Measurements from ENCODE around the gene MMP3. TPM values are rescaled to one million over a fixed set of nuclear protein-coding genes. Genes with fewer than 3 reads are reported as not detected.

The MMP3 gene
- total RNA-seq, 4 donors from 2014 or later, result 0.48 to 4.8 (median 1.1) TPM

- H3K4me1 ChIP-seq, result peaks cover 0 to 11% (median 8%) of the 10 kb centered on the region in 4 donors
- H3K27me3 ChIP-seq, result no peaks in the 10 kb centered on the region
- DNase-seq, result no peak
- H3K4me3 ChIP-seq, result no peak within 1 kb of the TSS
- 76 to 88% methylated on average over 4 to 7 of the region's 7 CpGs for WGBS, 2 donors (ENCODE audit: low coverage in 1 of 2)
- H3K27ac ChIP-seq, result no peak within 1 kb of the TSS
- no peaks in the 10 kb centered on the region for H3K36me3 ChIP-seq
- intact Hi-C loops (cut with DNase I; ENCODE audit: low total_unique reads) (no loop called here), in situ Hi-C loops (cut with MboI; ENCODE audit: low pct_ligation_motif_present in 1 of 4, low pct_unique_long_range_greater_than_20kb in 1 of 4, low sequenced_read_pairs in 3 of 4) (no loop called here)
- H3K9me3 ChIP-seq, result no peaks in the 10 kb centered on the region
- TF ChIP-seq POLR2A (IDR thresholded peaks at IDR 0.05), result no peak
- TF ChIP-seq EP300 (IDR thresholded peaks at IDR 0.05; ENCODE audit: low read depth), result no peak
- TF ChIP-seq CTCF (IDR thresholded peaks at IDR 0.05), result no peak
- TF ChIP-seq POLR2AphosphoS5 (IDR thresholded peaks at IDR 0.05), result no peak
These were observed 45.2 kb downstream of the MMP3 start, which contains the start of gene MMP1 for GRCh38 chr11:102798012-102798746. MMP1 (minus strand) TSS chr11:102798160; CDS start chr11:102798092, 68 bp downstream.

- no peak for DNase-seq
- peak overlapping the region in 1 of 4 donors; percentile 20 for H3K27ac ChIP-seq
- H3K9me3 ChIP-seq, result no peaks in the 10 kb centered on the region
- TF ChIP-seq CTCF (IDR thresholded peaks at IDR 0.05) (no peak), POLR2AphosphoS5 (IDR thresholded peaks at IDR 0.05) (no peak), EP300 (IDR thresholded peaks at IDR 0.05; ENCODE audit: low read depth) (no peak), POLR2A (IDR thresholded peaks at IDR 0.05) (no peak)
- H3K36me3 ChIP-seq, result no peaks in the 10 kb centered on the region
- in situ Hi-C loops (cut with MboI; ENCODE audit: low pct_ligation_motif_present in 1 of 4, low pct_unique_long_range_greater_than_20kb in 1 of 4, low sequenced_read_pairs in 3 of 4), result no loop called here
- H3K4me3 ChIP-seq, result no peak overlapping the region
- peaks cover 0 to 11% (median 8%) of the 10 kb centered on the region in 4 donors for H3K4me1 ChIP-seq
- H3K27me3 ChIP-seq, result no peaks in the 10 kb centered on the region
- intact Hi-C loops (cut with DNase I; ENCODE audit: low total_unique reads), result no loop called here
These were observed 49.0 kb downstream of the MMP3 start for GRCh38 chr11:102794382-102794781.

GRCh38 chr11:102793677-102794290, 49.6 kb downstream of the MMP3 start:
- no peak for DNase-seq
- no peak for TF ChIP-seq POLR2A (IDR thresholded peaks at IDR 0.05)
- no peak for TF ChIP-seq EP300 (IDR thresholded peaks at IDR 0.05; ENCODE audit: low read depth)
- TF ChIP-seq POLR2AphosphoS5 (IDR thresholded peaks at IDR 0.05), result no peak
- TF ChIP-seq CTCF (IDR thresholded peaks at IDR 0.05), result no peak
- H3K27ac ChIP-seq, result peak overlapping the region in 2 of 4 donors; percentile 10 to 35
- H3K27me3 ChIP-seq, result no peaks in the 10 kb centered on the region
- in situ Hi-C loops (cut with MboI; ENCODE audit: low pct_ligation_motif_present in 1 of 4, low pct_unique_long_range_greater_than_20kb in 1 of 4, low sequenced_read_pairs in 3 of 4) (no loop called here), intact Hi-C loops (cut with DNase I; ENCODE audit: low total_unique reads) (no loop called here)
- WGBS, 2 donors (ENCODE audit: low coverage in 1 of 2), result 13 to 35% methylated on average over 4 to 6 of the region's 6 CpGs
- H3K4me1 ChIP-seq, result peaks cover 0 to 11% (median 8%) of the 10 kb centered on the region in 4 donors
- H3K4me3 ChIP-seq, result no peak overlapping the region
- H3K9me3 ChIP-seq, result no peaks in the 10 kb centered on the region
- no peaks in the 10 kb centered on the region for H3K36me3 ChIP-seq

- no peaks in the 10 kb centered on the region for H3K27me3 ChIP-seq
- no peaks in the 10 kb centered on the region for H3K9me3 ChIP-seq
- H3K4me3 ChIP-seq, result no peak overlapping the region
- TF ChIP-seq POLR2AphosphoS5 (IDR thresholded peaks at IDR 0.05), result no peak
- intact Hi-C loops (cut with DNase I; ENCODE audit: low total_unique reads), result no loop called here
- DNase-seq, result no peak
- 82 to 89% methylated on average over 5 of the region's 5 CpGs for WGBS, 2 donors (ENCODE audit: low coverage in 1 of 2)
- in situ Hi-C loops (cut with MboI; ENCODE audit: low pct_ligation_motif_present in 1 of 4, low pct_unique_long_range_greater_than_20kb in 1 of 4, low sequenced_read_pairs in 3 of 4), result no loop called here
- H3K4me1 ChIP-seq, result peaks cover 0 to 11% (median 8%) of the 10 kb centered on the region in 4 donors
- H3K36me3 ChIP-seq, result no peaks in the 10 kb centered on the region
- H3K27ac ChIP-seq, result no peak overlapping the region
These were observed 50.8 kb downstream of the MMP3 start for GRCh38 chr11:102792604-102793003.

All from transverse colon (tissue), 4 donors.